ENCODE measurements around the gene LRP8.

Gene LRP8

DNA sequence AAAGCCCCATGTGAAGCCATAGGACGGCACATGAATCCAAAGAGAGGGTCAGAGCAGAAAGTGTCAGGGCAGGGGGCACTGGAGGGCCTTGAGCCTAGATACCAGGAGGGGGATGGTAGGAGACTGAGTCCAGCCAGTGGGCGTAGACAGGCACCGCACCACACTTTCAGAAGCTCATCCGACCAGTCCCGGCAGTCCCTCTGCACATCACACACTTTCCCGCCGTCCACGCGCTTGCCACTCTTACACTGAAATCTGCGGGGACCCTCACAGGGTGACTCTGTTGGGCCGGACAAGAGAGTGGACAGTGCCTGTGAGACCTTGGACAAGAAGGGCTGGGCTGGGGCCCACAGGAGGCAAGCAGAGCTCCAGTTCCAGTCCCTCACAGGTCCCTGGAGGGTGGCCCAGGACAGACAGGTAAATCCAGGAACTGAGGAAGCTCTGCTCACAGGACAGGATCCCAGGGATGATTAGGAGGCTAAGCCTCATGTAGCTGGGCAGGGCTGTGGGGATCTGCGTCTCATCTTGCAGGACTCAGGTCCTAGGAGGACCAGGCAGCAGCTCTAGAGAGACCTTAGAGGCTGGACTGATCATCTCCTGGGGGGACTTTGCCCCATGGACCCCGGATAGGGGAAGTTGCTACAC lies 53.2 kb downstream of the LRP8 start:
- H3K9me3 ChIP-seq (ENCODE audit: severe bottlenecking), result peaks cover 4% of the 10 kb centered on the region
- TF ChIP-seq, protein P1, sequence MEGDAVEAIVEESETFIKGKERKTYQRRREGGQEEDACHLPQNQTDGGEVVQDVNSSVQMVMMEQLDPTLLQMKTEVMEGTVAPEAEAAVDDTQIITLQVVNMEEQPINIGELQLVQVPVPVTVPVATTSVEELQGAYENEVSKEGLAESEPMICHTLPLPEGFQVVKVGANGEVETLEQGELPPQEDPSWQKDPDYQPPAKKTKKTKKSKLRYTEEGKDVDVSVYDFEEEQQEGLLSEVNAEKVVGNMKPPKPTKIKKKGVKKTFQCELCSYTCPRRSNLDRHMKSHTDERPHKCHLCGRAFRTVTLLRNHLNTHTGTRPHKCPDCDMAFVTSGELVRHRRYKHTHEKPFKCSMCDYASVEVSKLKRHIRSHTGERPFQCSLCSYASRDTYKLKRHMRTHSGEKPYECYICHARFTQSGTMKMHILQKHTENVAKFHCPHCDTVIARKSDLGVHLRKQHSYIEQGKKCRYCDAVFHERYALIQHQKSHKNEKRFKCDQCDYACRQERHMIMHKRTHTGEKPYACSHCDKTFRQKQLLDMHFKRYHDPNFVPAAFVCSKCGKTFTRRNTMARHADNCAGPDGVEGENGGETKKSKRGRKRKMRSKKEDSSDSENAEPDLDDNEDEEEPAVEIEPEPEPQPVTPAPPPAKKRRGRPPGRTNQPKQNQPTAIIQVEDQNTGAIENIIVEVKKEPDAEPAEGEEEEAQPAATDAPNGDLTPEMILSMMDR (IDR thresholded peaks at IDR 0.05; ENCODE audit: low read depth, low read length), result no peak

DNA sequence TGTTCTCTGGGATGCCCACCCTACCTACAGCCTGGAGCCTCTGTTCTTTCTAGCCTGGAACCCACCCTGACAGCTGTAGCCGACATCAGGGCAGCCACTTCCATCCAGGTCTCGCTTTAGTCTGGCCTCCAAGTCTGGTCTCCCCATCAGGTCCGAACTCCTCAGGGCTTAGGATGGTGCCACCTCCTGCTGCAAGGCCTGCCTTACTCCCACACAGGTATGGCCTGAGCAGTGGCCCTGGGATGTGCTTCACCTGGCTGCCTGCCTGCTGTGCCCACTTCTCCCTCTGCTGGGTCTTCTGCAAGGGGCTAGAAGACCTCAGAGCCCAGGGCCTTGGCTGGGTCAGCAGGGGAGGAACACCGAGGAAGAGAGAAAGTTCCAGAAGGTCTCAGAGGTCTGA lies 53.8 kb downstream of the LRP8 start:
- Histone ChIP-seq H3K27me3 (ENCODE audit: insufficient read depth, low read depth, severe bottlenecking) (no peaks in the 10 kb centered on the region), H3K9me3 (ENCODE audit: severe bottlenecking) (peaks cover 4% of the 10 kb centered on the region), H3K27ac (peak overlapping the region; percentile 21; the same call in 1 of the 2 replicates), H3K36me3 (peaks cover 90% of the 10 kb centered on the region), H3K4me3 (ENCODE audit: low read depth, low read length) (no peak overlapping the region)
- TF ChIP-seq, protein P1 (IDR thresholded peaks at IDR 0.05; ENCODE audit: low read depth, low read length), result no peak
- no peak for DNase-seq

More for the DNA sequence above, 53.2 kb downstream of the LRP8 start:
- Histone ChIP-seq H3K27ac (0 out of 2 replicates have a peak overlapping the region, but pooled peaks have one; percentile 21), H3K27me3 (ENCODE audit: insufficient read depth, low read depth, severe bottlenecking) (no peaks in the 10 kb centered on the region), H3K36me3 (peaks cover 91% of the 10 kb centered on the region), H3K4me3 (ENCODE audit: low read depth, low read length) (no peak overlapping the region)
- DNase-seq, result no peak

DNA sequence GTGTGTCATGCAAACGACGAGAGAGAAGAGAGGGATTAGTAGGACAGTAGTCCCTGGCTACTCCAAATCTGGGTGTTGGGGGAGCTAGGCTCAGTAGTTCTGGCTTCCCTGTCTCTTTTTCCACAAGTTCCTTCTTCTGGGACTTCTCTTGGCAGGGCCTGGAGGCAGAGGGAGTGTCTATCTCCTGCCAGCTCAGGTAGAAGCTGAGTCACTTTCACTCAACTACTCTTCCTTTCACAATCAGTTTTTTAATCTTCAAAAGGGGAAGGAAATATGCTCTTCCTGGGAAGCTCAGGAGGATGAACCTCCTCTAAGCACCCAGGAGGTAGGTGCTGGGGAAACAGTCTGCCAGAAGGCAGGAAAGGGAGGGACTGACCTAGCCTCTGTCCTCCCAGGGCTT lies 54.3 kb downstream of the LRP8 start:
- Histone ChIP-seq H3K27me3 (ENCODE audit: insufficient read depth, low read depth, severe bottlenecking) (no peaks in the 10 kb centered on the region), H3K4me3 (ENCODE audit: low read depth, low read length) (no peak overlapping the region), H3K36me3 (peaks cover 91% of the 10 kb centered on the region), H3K9me3 (ENCODE audit: severe bottlenecking) (peaks cover 4% of the 10 kb centered on the region), H3K27ac (no peak overlapping the region)
- no peak for DNase-seq
- TF ChIP-seq, protein P1 (IDR thresholded peaks at IDR 0.05; ENCODE audit: low read depth, low read length), result no peak

DNA sequence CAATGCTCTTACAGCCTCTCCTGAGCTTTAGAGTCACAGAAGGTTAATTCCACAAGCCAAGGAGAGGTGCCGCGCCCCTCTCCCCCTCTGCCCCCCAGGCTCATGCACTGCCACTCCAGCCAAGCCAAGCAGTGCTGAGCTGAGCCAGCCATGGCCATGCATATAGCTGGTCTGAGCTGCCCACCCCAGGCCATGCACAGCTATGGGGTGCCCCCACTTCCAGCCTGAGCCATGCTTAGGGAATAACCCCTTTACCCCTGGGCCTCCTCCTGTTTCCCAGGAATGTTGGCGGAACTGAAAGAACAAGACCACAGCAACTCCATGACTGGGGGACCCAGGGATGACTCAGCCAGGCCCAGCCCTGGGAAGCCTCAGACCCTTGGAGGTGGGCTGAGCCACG lies 55.5 kb downstream of the LRP8 start:
- H3K27ac ChIP-seq, result no peak overlapping the region
- H3K36me3 ChIP-seq, result peaks cover 91% of the 10 kb centered on the region
- H3K9me3 ChIP-seq (ENCODE audit: severe bottlenecking), result peaks cover 4% of the 10 kb centered on the region
- TF ChIP-seq, protein P1 (IDR thresholded peaks at IDR 0.05; ENCODE audit: low read depth, low read length), result no peak
- no peaks in the 10 kb centered on the region for H3K27me3 ChIP-seq (ENCODE audit: insufficient read depth, low read depth, severe bottlenecking)
- H3K4me3 ChIP-seq (ENCODE audit: low read depth, low read length), result no peak overlapping the region
- DNase-seq, result no peak

DNA sequence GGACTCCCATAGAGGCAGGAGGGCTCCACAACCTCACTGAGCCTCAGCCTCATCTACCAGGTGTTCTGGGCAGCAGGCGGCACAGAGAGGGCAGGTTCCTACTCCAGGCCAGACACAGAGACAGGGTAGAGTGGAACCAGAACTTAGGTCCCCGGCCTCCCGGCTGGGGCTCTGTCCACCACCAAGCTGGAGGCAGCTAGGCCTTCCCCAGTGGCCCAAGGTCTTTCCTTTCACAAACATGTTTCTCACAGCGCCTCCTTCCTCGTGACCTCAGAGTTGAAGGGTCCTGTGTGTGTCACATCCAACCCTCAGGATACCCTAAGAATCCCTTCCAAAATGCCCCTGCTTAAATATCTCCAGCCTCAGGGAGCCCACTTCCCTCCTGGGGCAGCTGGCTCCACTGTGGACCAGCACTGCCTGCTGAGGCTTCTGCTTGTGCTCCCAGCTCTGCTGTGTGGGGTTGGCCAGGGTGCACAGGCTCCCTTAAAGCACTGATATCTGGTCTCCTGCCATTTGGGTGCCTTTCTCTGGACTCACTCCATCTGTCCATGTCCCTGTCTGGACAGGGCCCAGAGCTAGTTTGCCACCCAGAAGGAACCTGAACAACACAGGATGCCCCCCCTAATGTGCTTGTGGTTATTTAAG lies 56.3 kb downstream of the LRP8 start:
- DNase-seq, result no peak
- peak overlapping the region; percentile 8; the same call in 1 of the 2 replicates for H3K27ac ChIP-seq
- peaks cover 4% of the 10 kb centered on the region for H3K9me3 ChIP-seq (ENCODE audit: severe bottlenecking)
- TF ChIP-seq, protein P1 (IDR thresholded peaks at IDR 0.05; ENCODE audit: low read depth, low read length), result no peak
- H3K36me3 ChIP-seq, result peaks cover 90% of the 10 kb centered on the region
- no peaks in the 10 kb centered on the region for H3K27me3 ChIP-seq (ENCODE audit: insufficient read depth, low read depth, severe bottlenecking)
- H3K4me3 ChIP-seq (ENCODE audit: low read depth, low read length), result no peak overlapping the region

Data from WERI-Rb-1 (cell line).